ENCODE results near the gene RAPGEF5. TPM values are rescaled to one million over a fixed set of nuclear protein-coding genes. Genes with fewer than 3 reads are reported as not detected.
A peak's percentile ranks its signal among the peaks of the same experiment; 100 is the strongest.

Gene RAPGEF5
- polyA plus RNA-seq, 4 donors = 5.4 to 33.4 (median 10.1) TPM

- no peak for FAIRE-seq
Measured at GRCh38 chr7:22200238-22200637, 156.7 kb downstream of the RAPGEF5 start.

GRCh38 chr7:22197376-22197775 lies 159.6 kb downstream of the RAPGEF5 start:
- H3K4me3 ChIP-seq (ENCODE audit: low read depth in 1 of 3, low read length in 3 of 3) = no peak overlapping the region
- FAIRE-seq = no peak

More at GRCh38 chr7:22200238-22200637, 156.7 kb downstream of the RAPGEF5 start:
- Histone ChIP-seq H3K9me3 (ENCODE audit: control insufficient read depth in 2 of 2, insufficient read depth in 1 of 2, low read depth in 1 of 2, low read length in 1 of 2) (no peaks in the 10 kb centered on the region), H3K27me3 (ENCODE audit: control insufficient read depth in 3 of 3, insufficient read depth in 3 of 3, low read length in 3 of 3) (no peaks in the 10 kb centered on the region), H3K36me3 (ENCODE audit: control insufficient read depth in 3 of 3, insufficient read depth in 2 of 3, low read depth in 1 of 3, low read length in 3 of 3) (peaks cover 0 to 14% (median 3%) of the 10 kb centered on the region in 3 donors), H3K27ac (ENCODE audit: low read depth in 1 of 3, low read length in 2 of 3) (no peak overlapping the region), H3K4me1 (ENCODE audit: control insufficient read depth in 3 of 3, insufficient read depth in 2 of 3, low read depth in 1 of 3, low read length in 2 of 3) (peaks cover 0 to 13% (median 0%) of the 10 kb centered on the region in 3 donors), H3K4me3 (ENCODE audit: low read depth in 1 of 3, low read length in 3 of 3) (no peak overlapping the region)
- WGBS, 3 donors = 76 to 86% (median 86%) methylated on average over 4 of the region's 4 CpGs
- no peak for DNase-seq

GRCh38 chr7:22196429-22196828 lies 160.5 kb downstream of the RAPGEF5 start:
- Histone ChIP-seq H3K27ac (ENCODE audit: low read depth in 1 of 3, low read length in 2 of 3) (no peak overlapping the region), H3K27me3 (ENCODE audit: control insufficient read depth in 3 of 3, insufficient read depth in 3 of 3, low read length in 3 of 3) (no peaks in the 10 kb centered on the region), H3K4me1 (ENCODE audit: control insufficient read depth in 3 of 3, insufficient read depth in 2 of 3, low read depth in 1 of 3, low read length in 2 of 3) (peaks cover 0 to 9% (median 0%) of the 10 kb centered on the region in 3 donors), H3K9me3 (ENCODE audit: control insufficient read depth in 2 of 2, insufficient read depth in 1 of 2, low read depth in 1 of 2, low read length in 1 of 2) (no peaks in the 10 kb centered on the region), H3K4me3 (ENCODE audit: low read depth in 1 of 3, low read length in 3 of 3) (no peak overlapping the region), H3K36me3 (ENCODE audit: control insufficient read depth in 3 of 3, insufficient read depth in 2 of 3, low read depth in 1 of 3, low read length in 3 of 3) (peaks cover 0 to 26% (median 5%) of the 10 kb centered on the region in 3 donors)
- 87 to 90% (median 87%) methylated on average over 6 of the region's 6 CpGs for WGBS, 3 donors
- FAIRE-seq = no peak
- DNase-seq = no peak

More at GRCh38 chr7:22197376-22197775, 159.6 kb downstream of the RAPGEF5 start:
- H3K4me1 ChIP-seq (ENCODE audit: control insufficient read depth in 3 of 3, insufficient read depth in 2 of 3, low read depth in 1 of 3, low read length in 2 of 3) = peaks cover 0 to 13% (median 0%) of the 10 kb centered on the region in 3 donors
- WGBS, 3 donors = 90 to 95% (median 93%) methylated on average over 3 of the region's 3 CpGs
- no peak overlapping the region for H3K27ac ChIP-seq (ENCODE audit: low read depth in 1 of 3, low read length in 2 of 3)
- H3K9me3 ChIP-seq (ENCODE audit: control insufficient read depth in 2 of 2, insufficient read depth in 1 of 2, low read depth in 1 of 2, low read length in 1 of 2) = no peaks in the 10 kb centered on the region
- H3K27me3 ChIP-seq (ENCODE audit: control insufficient read depth in 3 of 3, insufficient read depth in 3 of 3, low read length in 3 of 3) = no peaks in the 10 kb centered on the region
- DNase-seq = no peak
- peaks cover 0 to 26% (median 5%) of the 10 kb centered on the region in 3 donors for H3K36me3 ChIP-seq (ENCODE audit: control insufficient read depth in 3 of 3, insufficient read depth in 2 of 3, low read depth in 1 of 3, low read length in 3 of 3)

- peaks cover 0 to under 1% (median 0%) of the 10 kb centered on the region in 3 donors for H3K4me1 ChIP-seq (ENCODE audit: control insufficient read depth in 3 of 3, insufficient read depth in 2 of 3, low read depth in 1 of 3, low read length in 2 of 3)
- no peaks in the 10 kb centered on the region for H3K9me3 ChIP-seq (ENCODE audit: control insufficient read depth in 2 of 2, insufficient read depth in 1 of 2, low read depth in 1 of 2, low read length in 1 of 2)
- 79 to 88% (median 83%) methylated on average over 9 of the region's 9 CpGs for WGBS, 3 donors
- FAIRE-seq (no peak), DNase-seq (no peak)
- no peak overlapping the region for H3K4me3 ChIP-seq (ENCODE audit: low read depth in 1 of 3, low read length in 3 of 3)
- H3K27ac ChIP-seq (ENCODE audit: low read depth in 1 of 3, low read length in 2 of 3) = no peak overlapping the region
- peaks cover 0 to 29% (median 6%) of the 10 kb centered on the region in 3 donors for H3K36me3 ChIP-seq (ENCODE audit: control insufficient read depth in 3 of 3, insufficient read depth in 2 of 3, low read depth in 1 of 3, low read length in 3 of 3)
- no peaks in the 10 kb centered on the region for H3K27me3 ChIP-seq (ENCODE audit: control insufficient read depth in 3 of 3, insufficient read depth in 3 of 3, low read length in 3 of 3)
Measured at GRCh38 chr7:22195397-22196172, 161.4 kb downstream of the RAPGEF5 start.

- 84 to 91% (median 90%) methylated on average over 10 of the region's 10 CpGs for WGBS, 3 donors
- no peak overlapping the region for H3K4me3 ChIP-seq (ENCODE audit: low read depth in 1 of 3, low read length in 3 of 3)
- peaks cover 0 to 34% (median 7%) of the 10 kb centered on the region in 3 donors for H3K36me3 ChIP-seq (ENCODE audit: control insufficient read depth in 3 of 3, insufficient read depth in 2 of 3, low read depth in 1 of 3, low read length in 3 of 3)
- H3K9me3 ChIP-seq (ENCODE audit: control insufficient read depth in 2 of 2, insufficient read depth in 1 of 2, low read depth in 1 of 2, low read length in 1 of 2) = no peaks in the 10 kb centered on the region
- FAIRE-seq (no peak), DNase-seq (no peak)
- no peaks in the 10 kb centered on the region for H3K4me1 ChIP-seq (ENCODE audit: control insufficient read depth in 3 of 3, insufficient read depth in 2 of 3, low read depth in 1 of 3, low read length in 2 of 3)
- H3K27me3 ChIP-seq (ENCODE audit: control insufficient read depth in 3 of 3, insufficient read depth in 3 of 3, low read length in 3 of 3) = no peaks in the 10 kb centered on the region
- H3K27ac ChIP-seq (ENCODE audit: low read depth in 1 of 3, low read length in 2 of 3) = no peak overlapping the region
Measured at GRCh38 chr7:22194658-22195273, 162.2 kb downstream of the RAPGEF5 start.

GRCh38 chr7:22193450-22193983 lies 163.4 kb downstream of the RAPGEF5 start:
- Histone ChIP-seq H3K36me3 (ENCODE audit: control insufficient read depth in 3 of 3, insufficient read depth in 2 of 3, low read depth in 1 of 3, low read length in 3 of 3) (peaks cover 0 to 29% (median 8%) of the 10 kb centered on the region in 3 donors), H3K4me3 (ENCODE audit: low read depth in 1 of 3, low read length in 3 of 3) (peak overlapping the region in 1 of 3 donors; percentile 36), H3K27me3 (ENCODE audit: control insufficient read depth in 3 of 3, insufficient read depth in 3 of 3, low read length in 3 of 3) (no peaks in the 10 kb centered on the region), H3K27ac (ENCODE audit: low read depth in 1 of 3, low read length in 2 of 3) (no peak overlapping the region), H3K9me3 (ENCODE audit: control insufficient read depth in 2 of 2, insufficient read depth in 1 of 2, low read depth in 1 of 2, low read length in 1 of 2) (no peaks in the 10 kb centered on the region), H3K4me1 (ENCODE audit: control insufficient read depth in 3 of 3, insufficient read depth in 2 of 3, low read depth in 1 of 3, low read length in 2 of 3) (no peaks in the 10 kb centered on the region)
- DNase-seq (peak in 1 of 2 donors; percentile 9), FAIRE-seq (no peak)
- WGBS, 3 donors = 68 to 90% (median 87%) methylated on average over 21 of the region's 21 CpGs

- no peaks in the 10 kb centered on the region for H3K4me1 ChIP-seq (ENCODE audit: control insufficient read depth in 3 of 3, insufficient read depth in 2 of 3, low read depth in 1 of 3, low read length in 2 of 3)
- no peak for DNase-seq
- no peaks in the 10 kb centered on the region for H3K27me3 ChIP-seq (ENCODE audit: control insufficient read depth in 3 of 3, insufficient read depth in 3 of 3, low read length in 3 of 3)
- no peak overlapping the region for H3K27ac ChIP-seq (ENCODE audit: low read depth in 1 of 3, low read length in 2 of 3)
- H3K4me3 ChIP-seq (ENCODE audit: low read depth in 1 of 3, low read length in 3 of 3) = peak overlapping the region in 1 of 3 donors; percentile 36
- no peaks in the 10 kb centered on the region for H3K9me3 ChIP-seq (ENCODE audit: control insufficient read depth in 2 of 2, insufficient read depth in 1 of 2, low read depth in 1 of 2, low read length in 1 of 2)
- no peak for FAIRE-seq
- 65 to 73% (median 66%) methylated on average over 3 of the region's 3 CpGs for WGBS, 3 donors
- peaks cover 0 to 26% (median 8%) of the 10 kb centered on the region in 3 donors for H3K36me3 ChIP-seq (ENCODE audit: control insufficient read depth in 3 of 3, insufficient read depth in 2 of 3, low read depth in 1 of 3, low read length in 3 of 3)
Measured at GRCh38 chr7:22192801-22193200, 164.2 kb downstream of the RAPGEF5 start.

- no peak overlapping the region for H3K27ac ChIP-seq (ENCODE audit: low read depth in 1 of 3, low read length in 2 of 3)
- H3K4me1 ChIP-seq (ENCODE audit: control insufficient read depth in 3 of 3, insufficient read depth in 2 of 3, low read depth in 1 of 3, low read length in 2 of 3) = no peaks in the 10 kb centered on the region
- DNase-seq (no peak), FAIRE-seq (no peak)
- H3K27me3 ChIP-seq (ENCODE audit: control insufficient read depth in 3 of 3, insufficient read depth in 3 of 3, low read length in 3 of 3) = no peaks in the 10 kb centered on the region
- 85 to 93% (median 88%) methylated on average over 8 of the region's 8 CpGs for WGBS, 3 donors
- peaks cover 0 to 29% (median 9%) of the 10 kb centered on the region in 3 donors for H3K36me3 ChIP-seq (ENCODE audit: control insufficient read depth in 3 of 3, insufficient read depth in 2 of 3, low read depth in 1 of 3, low read length in 3 of 3)
- no peaks in the 10 kb centered on the region for H3K9me3 ChIP-seq (ENCODE audit: control insufficient read depth in 2 of 2, insufficient read depth in 1 of 2, low read depth in 1 of 2, low read length in 1 of 2)
- no peak overlapping the region for H3K4me3 ChIP-seq (ENCODE audit: low read depth in 1 of 3, low read length in 3 of 3)
Measured at GRCh38 chr7:22190736-22191135, 166.2 kb downstream of the RAPGEF5 start.

Data from small intestine (tissue), 7 donors.